Lower leg skin (tissue), 4 donors: ENCODE results near the gene METTL24. TPM values are rescaled to one million over a fixed set of nuclear protein-coding genes. Genes with fewer than 3 reads are reported as not detected.
"Not testable (repeated sequence)": the region's sequence is repeated elsewhere in the genome, so short reads cannot be mapped to it uniquely, and the experiment has no call there.

Source experiments
- DNase-seq, 2 donors: peaks; one replicate each; pipeline ENCODE4 v3.0.0-alpha.2; 2019; ENCODE audit warnings: low spot score in 2 of 2
- H3K4me3 ChIP-seq: fragments of 200-600 bp; sonication (generic); 2 replicates; pipeline ENCODE4 v1.5.1; 2017; ENCODE audit warnings: mild to moderate bottlenecking, low read depth; ENCODE audit not compliant: poor library complexity, severe bottlenecking
- POLR2A ChIP-seq, 2 donors: fragments of 450-650 bp; IDR thresholded peaks; one replicate each; pipeline ENCODE4 v1.6.1; 2016 to 2017; ENCODE audit warnings: antibody characterized with exemption in 2 of 2, mild to moderate bottlenecking in 1 of 2, moderate library complexity in 1 of 2
- WGBS, 2 donors: methylation state at CpG; one replicate each; pipeline ENCODE4 v1.1.5; 2018; 5-methylcytosine and 5-hydroxymethylcytosine counted together
- intact Hi-C: fragments of 100-400 bp; cut with DNase I; formaldehyde crosslinking; loops from one replicate; pipeline ENCODE4 v1.15.0; 2023; ENCODE audit warnings: low total_unique reads
- total RNA-seq, 4 donors: library from RNA; depleted of rRNA; stranded (reverse); fragments of >200 nt; gene quantifications; one replicate each; pipeline ENCODE4 v1.1.0, GENCODE V29; 2016
- TF ChIP-seq, protein P1 (sequence below), 3 donors: fragments of 450-650 bp; IDR thresholded peaks; one replicate each; pipeline ENCODE4 v1.5.1; 2016; ENCODE audit warnings: antibody characterized with exemption in 3 of 3, mild to moderate bottlenecking in 3 of 3, moderate library complexity in 2 of 3

The METTL24 gene
- total RNA-seq, 4 donors from 2014 or later, result 0.22 to 2.5 (median 1.8) TPM; not detected in 1

GRCh38 chr6:110307368-110307767, 50.8 kb downstream of the METTL24 start:
- intact Hi-C loops, result no loop called here
- DNase-seq, result no peak
- H3K4me3 ChIP-seq, result no peak overlapping the region
- TF ChIP-seq POLR2A (IDR thresholded peaks at IDR 0.05), result no peak
- TF ChIP-seq, protein P1, sequence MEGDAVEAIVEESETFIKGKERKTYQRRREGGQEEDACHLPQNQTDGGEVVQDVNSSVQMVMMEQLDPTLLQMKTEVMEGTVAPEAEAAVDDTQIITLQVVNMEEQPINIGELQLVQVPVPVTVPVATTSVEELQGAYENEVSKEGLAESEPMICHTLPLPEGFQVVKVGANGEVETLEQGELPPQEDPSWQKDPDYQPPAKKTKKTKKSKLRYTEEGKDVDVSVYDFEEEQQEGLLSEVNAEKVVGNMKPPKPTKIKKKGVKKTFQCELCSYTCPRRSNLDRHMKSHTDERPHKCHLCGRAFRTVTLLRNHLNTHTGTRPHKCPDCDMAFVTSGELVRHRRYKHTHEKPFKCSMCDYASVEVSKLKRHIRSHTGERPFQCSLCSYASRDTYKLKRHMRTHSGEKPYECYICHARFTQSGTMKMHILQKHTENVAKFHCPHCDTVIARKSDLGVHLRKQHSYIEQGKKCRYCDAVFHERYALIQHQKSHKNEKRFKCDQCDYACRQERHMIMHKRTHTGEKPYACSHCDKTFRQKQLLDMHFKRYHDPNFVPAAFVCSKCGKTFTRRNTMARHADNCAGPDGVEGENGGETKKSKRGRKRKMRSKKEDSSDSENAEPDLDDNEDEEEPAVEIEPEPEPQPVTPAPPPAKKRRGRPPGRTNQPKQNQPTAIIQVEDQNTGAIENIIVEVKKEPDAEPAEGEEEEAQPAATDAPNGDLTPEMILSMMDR (IDR thresholded peaks at IDR 0.05), result no peak
- WGBS, 2 donors, result 77 to 82% methylated on average over 2 of the region's 2 CpGs

GRCh38 chr6:110305832-110306231, 52.3 kb downstream of the METTL24 start:
- intact Hi-C loops, DNase-seq, H3K4me3 ChIP-seq: not testable (repeated sequence)
- WGBS, 2 donors, result 85 to 93% methylated on average over 2 of the region's 2 CpGs

- 81 to 95% methylated on average over 4 to 6 of the region's 6 CpGs for WGBS, 2 donors
- DNase-seq, intact Hi-C loops, H3K4me3 ChIP-seq: not testable (repeated sequence)
Measured at GRCh38 chr6:110303692-110304091, 54.5 kb downstream of the METTL24 start.

DNA sequence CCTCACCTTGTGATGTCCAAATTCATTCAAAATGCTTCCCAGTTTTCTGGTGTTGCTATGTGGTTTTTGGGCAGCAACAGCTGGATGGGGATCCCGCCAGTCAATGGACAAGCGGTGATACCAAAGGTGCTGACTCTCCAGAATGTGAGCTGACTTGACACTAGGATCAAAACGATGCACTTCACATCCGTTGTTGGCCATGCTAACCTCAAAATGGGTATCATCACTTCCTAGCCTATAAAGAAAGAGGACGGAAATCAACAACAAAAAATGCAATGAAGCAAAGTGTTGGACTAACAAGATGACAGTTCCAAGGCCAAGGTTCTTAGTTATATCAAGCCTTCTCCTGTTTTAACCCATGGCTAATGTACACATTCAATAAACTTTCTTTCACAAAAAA, 59.2 kb downstream of the METTL24 start:
- WGBS, 2 donors, result 87 to 97% methylated on average over 5 of the region's 5 CpGs
- no peak overlapping the region for H3K4me3 ChIP-seq
- TF ChIP-seq, protein P1 (IDR thresholded peaks at IDR 0.05), result no peak
- no peak for TF ChIP-seq POLR2A (IDR thresholded peaks at IDR 0.05)
- intact Hi-C loops, result no loop called here
- no peak for DNase-seq

- DNase-seq, result no peak
- 48 to 54% methylated on average over 2 of the region's 2 CpGs for WGBS, 2 donors
- intact Hi-C loops, result no loop called here
- TF ChIP-seq, protein P1 (IDR thresholded peaks at IDR 0.05), result no peak
- no peak for TF ChIP-seq POLR2A (IDR thresholded peaks at IDR 0.05)
- no peak overlapping the region for H3K4me3 ChIP-seq
Measured at GRCh38 chr6:110298411-110298810, 59.7 kb downstream of the METTL24 start.

DNA sequence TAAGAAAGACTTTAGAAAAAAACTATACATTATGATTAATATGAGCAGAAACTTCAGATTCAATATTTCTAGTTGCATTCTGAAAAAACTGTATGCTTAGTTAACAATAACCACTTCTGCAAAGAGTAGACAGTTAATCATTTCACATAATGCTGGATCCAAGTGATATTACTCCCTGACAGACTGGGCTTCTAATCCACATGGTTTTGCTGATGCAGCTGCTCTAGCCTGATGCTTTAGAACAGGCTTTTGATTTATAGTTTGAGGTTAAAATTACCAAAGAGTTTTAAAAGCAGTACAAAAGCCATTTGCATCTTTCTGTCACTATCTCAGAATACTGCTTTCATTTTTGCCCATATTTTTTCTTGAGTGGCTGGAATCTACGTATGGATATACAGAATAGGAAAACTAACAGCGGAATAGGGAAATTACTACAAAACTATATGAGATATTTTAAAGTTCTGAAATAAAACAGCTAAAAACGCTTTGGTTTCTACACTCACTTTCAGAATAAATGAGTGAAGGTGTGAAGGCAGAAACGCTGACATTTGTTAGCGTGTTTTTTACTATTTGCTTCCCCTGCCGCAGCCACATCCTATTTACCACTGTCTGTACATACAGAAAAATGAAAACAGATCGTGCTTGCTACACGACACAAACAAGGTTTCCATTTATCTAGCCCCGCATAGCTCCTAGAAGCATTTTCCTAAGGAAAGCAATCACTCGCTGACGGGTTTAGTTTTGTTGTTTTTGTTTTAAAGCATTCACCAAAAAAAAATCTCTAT, 61.7 kb downstream of the METTL24 start:
- WGBS, 2 donors, result 56 to 65% methylated on average over 11 of the region's 11 CpGs
- intact Hi-C loops, result no loop called here
- no peak overlapping the region for H3K4me3 ChIP-seq
- DNase-seq, result no peak
- TF ChIP-seq POLR2A (IDR thresholded peaks at IDR 0.05), result no peak
- TF ChIP-seq, protein P1 (IDR thresholded peaks at IDR 0.05), result no peak
